A549 (cell line): Measurements from ENCODE around the gene VSTM2B.

Source experiments
- CEBPB ChIP-seq, 2 experiments: fragments of >200 bp in 1 of 2; sonication (Bioruptor Twin) in 1 of 2; formaldehyde crosslinking in 1 of 2; IDR thresholded peaks; 2 replicates each; pipeline ENCODE4 v1.6.1; 2012 to 2016
- RAD21 ChIP-seq, 2 experiments: fragments of >200 bp in 1 of 2; sonication (Bioruptor Twin) in 1 of 2; formaldehyde crosslinking in 1 of 2; IDR thresholded peaks in 1 of 2; conservative IDR thresholded peaks in 1 of 2; 2 replicates in 1 of 2; 3 replicates in 1 of 2; pipeline ENCODE4 v1.6.1; 2012 to 2018; ENCODE audit warnings: inconsistent platforms in 1 of 2
- ZFP36 ChIP-seq: fragments of 450-650 bp; IDR thresholded peaks from 2 replicates; pipeline ENCODE4 v1.6.1; 2014; ENCODE audit warnings: borderline replicate concordance; ENCODE audit not compliant: partially characterized antibody

- no peak for TF ChIP-seq CEBPB (IDR thresholded peaks at IDR 0.05)
- no peak for TF ChIP-seq RAD21 (conservative IDR thresholded peaks at IDR 0.05 in 1 of 2, IDR thresholded peaks at IDR 0.05 in 1 of 2)
- TF ChIP-seq ZFP36 = no peak
These were observed 10.6 kb upstream of the VSTM2B start for GRCh38 chr19:29515233-29515619.
